Esophagus squamous epithelium (tissue), 4 donors: ENCODE measurements around the gene GRIK4.

Source experiments
- POLR2A ChIP-seq, 4 donors: fragments of 450-650 bp; IDR thresholded peaks; one replicate each; pipeline ENCODE4 v1.6.1; 2017; ENCODE audit warnings: antibody characterized with exemption in 4 of 4, mild to moderate bottlenecking in 4 of 4, moderate library complexity in 3 of 4
- TF ChIP-seq, protein P1 (sequence below), 6 experiments: fragments of 450-650 bp in 4 of 6; fragments of 200-600 bp in 2 of 6; sonication (generic) in 2 of 6; IDR thresholded peaks; one replicate each; pipeline ENCODE4 v1.5.1; 2016 to 2019; ENCODE audit warnings: antibody characterized with exemption in 6 of 6, mild to moderate bottlenecking in 4 of 6, moderate library complexity in 4 of 6

DNA sequence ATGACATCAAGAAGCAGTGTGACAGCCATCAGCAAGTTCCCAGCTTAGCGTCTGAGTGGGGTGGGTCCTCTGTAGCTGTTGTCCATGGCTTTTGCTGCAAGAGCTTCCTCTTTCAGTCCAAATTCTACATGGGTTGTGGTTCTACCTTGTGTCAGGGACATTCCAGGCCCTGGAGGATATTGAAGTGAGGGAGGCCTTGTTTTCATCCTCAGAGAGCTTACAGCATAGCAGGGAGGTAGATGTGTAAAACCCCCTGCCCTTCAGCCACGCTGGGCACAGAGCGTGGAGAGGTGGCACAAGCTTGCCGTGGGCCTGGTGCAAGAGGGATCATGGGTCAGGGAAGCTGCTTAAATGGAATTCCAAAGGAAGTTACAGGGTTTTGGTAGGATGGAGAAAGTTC is 93.9 kb downstream of the GRIK4 start:
- TF ChIP-seq POLR2A (IDR thresholded peaks at IDR 0.05), result no peak
- TF ChIP-seq, protein P1, sequence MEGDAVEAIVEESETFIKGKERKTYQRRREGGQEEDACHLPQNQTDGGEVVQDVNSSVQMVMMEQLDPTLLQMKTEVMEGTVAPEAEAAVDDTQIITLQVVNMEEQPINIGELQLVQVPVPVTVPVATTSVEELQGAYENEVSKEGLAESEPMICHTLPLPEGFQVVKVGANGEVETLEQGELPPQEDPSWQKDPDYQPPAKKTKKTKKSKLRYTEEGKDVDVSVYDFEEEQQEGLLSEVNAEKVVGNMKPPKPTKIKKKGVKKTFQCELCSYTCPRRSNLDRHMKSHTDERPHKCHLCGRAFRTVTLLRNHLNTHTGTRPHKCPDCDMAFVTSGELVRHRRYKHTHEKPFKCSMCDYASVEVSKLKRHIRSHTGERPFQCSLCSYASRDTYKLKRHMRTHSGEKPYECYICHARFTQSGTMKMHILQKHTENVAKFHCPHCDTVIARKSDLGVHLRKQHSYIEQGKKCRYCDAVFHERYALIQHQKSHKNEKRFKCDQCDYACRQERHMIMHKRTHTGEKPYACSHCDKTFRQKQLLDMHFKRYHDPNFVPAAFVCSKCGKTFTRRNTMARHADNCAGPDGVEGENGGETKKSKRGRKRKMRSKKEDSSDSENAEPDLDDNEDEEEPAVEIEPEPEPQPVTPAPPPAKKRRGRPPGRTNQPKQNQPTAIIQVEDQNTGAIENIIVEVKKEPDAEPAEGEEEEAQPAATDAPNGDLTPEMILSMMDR (IDR thresholded peaks at IDR 0.05), result no peak
